ENCODE measurements around the gene HOPX.
"Not testable (repeated sequence)": the region's sequence is repeated elsewhere in the genome, so short reads cannot be mapped to it uniquely, and the experiment has no call there.

The HOPX gene

DNA sequence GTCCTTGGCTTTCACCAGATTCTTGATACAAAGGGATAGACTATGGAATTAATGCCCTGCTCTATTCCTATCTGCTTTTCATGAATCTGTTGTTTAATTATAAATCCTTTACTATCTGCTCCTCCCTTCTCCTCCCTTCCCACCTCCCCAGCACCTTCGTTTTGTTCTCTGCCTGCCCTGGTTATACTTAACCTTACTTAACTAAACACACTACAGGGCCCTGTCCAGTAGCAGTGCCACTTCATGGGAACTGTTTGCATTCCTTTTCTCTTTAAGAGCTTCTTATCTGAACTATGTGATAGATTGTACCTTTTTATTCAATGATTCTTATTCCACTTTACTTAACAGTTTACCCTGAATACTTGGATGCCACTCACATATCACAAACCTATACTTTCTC, 830 bp downstream of the HOPX start:
- ChIA-PET CTCF (interaction anchor here (0.9 to 1.4 kb wide), 3 partner anchors 9 to 82 kb away, joined by 3 to 4 read pairs (median 4); no protein-coding TSS in a partner anchor), POLR2A (no interaction called here)
- no peak for DNase-seq (ENCODE audit: extremely low spot score)
- TF ChIP-seq, protein P1, sequence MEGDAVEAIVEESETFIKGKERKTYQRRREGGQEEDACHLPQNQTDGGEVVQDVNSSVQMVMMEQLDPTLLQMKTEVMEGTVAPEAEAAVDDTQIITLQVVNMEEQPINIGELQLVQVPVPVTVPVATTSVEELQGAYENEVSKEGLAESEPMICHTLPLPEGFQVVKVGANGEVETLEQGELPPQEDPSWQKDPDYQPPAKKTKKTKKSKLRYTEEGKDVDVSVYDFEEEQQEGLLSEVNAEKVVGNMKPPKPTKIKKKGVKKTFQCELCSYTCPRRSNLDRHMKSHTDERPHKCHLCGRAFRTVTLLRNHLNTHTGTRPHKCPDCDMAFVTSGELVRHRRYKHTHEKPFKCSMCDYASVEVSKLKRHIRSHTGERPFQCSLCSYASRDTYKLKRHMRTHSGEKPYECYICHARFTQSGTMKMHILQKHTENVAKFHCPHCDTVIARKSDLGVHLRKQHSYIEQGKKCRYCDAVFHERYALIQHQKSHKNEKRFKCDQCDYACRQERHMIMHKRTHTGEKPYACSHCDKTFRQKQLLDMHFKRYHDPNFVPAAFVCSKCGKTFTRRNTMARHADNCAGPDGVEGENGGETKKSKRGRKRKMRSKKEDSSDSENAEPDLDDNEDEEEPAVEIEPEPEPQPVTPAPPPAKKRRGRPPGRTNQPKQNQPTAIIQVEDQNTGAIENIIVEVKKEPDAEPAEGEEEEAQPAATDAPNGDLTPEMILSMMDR (IDR thresholded peaks at IDR 0.05; ENCODE audit: control extremely low read depth, extremely low read depth, low read depth, missing control alignments), result no peak

DNA sequence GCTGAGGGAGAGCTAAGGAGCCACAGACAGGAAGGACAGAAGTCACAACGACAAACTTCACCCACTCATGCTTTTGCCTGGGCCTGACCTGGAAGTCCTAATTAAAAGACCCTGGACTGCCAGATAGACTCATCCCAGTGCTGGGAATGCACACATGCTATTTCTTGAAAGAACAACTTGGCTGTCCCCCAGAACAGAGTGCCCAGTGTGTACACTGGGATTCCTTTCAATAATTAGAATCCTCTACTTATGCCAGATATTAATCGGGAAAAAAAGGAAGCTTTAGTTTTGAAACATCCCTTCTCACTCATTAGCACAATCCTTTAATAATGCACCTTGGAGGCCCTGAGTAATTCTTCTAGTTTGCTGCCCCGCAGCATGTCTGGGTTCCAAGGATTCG, 3.4 kb downstream of the HOPX start:
- CTCF ChIA-PET, result interaction anchor here (1.4 to 2.5 kb wide), 2 partner anchors 9 to 10 kb away, joined by 3 to 5 read pairs; no protein-coding TSS in a partner anchor
- TF ChIP-seq, protein P1 (IDR thresholded peaks at IDR 0.05; ENCODE audit: control extremely low read depth, extremely low read depth, low read depth, missing control alignments), result no peak
- DNase-seq (ENCODE audit: extremely low spot score), result no peak
- POLR2A ChIA-PET, result no interaction called here

DNA sequence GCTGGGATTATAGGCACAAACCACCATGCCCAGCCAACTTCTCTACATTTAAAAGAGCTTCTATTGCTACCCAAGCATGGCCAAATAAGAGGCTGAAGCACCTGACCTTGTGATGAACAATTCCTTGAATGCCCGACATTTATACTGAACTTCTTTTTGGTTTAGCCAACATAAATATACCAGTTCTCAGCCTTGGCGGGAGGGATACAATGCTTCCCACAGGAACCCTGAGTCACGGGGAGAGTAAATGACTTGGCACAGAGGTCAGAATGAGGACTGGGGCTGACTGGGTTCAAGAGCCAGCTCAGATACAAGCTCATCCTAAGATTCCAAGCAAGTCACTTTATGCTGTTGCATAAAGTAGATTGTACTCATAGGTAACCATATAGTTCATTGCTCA, 6.1 kb downstream of the HOPX start:
- no peak for DNase-seq (ENCODE audit: extremely low spot score)
- TF ChIP-seq, protein P1 (IDR thresholded peaks at IDR 0.05; ENCODE audit: control extremely low read depth, extremely low read depth, low read depth, missing control alignments), result no peak
- ChIA-PET CTCF (interaction anchor here (0.9 kb wide), 1 partner anchor 12 kb away, joined by 3 read pairs; no protein-coding TSS in a partner anchor), POLR2A (no interaction called here)

DNA sequence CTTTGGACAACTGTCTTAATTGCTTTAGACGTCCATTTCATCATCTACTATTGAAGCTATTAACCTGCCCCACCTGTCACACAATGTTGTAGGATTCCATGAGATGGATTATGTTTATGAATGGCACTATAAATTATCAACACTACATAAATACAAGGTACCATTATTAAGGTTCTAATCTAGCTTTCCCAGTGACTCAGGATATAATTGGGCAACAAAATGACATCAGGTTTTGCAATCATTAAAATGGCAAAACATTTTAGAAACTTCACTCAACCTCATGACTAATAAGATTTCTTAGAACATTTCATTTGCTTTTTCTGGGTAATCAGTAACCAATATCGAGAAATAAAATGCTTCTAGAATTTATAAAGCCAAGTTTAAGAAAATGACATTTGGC, 9.2 kb downstream of the HOPX start:
- CTCF ChIA-PET, result interaction anchor here (0.7 to 1.5 kb wide), 5 partner anchors 8 to 128 kb away, joined by 3 read pairs; no protein-coding TSS in a partner anchor
- TF ChIP-seq, protein P1 (IDR thresholded peaks at IDR 0.05; ENCODE audit: control extremely low read depth, extremely low read depth, low read depth, missing control alignments), result no peak
- DNase-seq (ENCODE audit: extremely low spot score), result no peak
- POLR2A ChIA-PET, result no interaction called here

DNA sequence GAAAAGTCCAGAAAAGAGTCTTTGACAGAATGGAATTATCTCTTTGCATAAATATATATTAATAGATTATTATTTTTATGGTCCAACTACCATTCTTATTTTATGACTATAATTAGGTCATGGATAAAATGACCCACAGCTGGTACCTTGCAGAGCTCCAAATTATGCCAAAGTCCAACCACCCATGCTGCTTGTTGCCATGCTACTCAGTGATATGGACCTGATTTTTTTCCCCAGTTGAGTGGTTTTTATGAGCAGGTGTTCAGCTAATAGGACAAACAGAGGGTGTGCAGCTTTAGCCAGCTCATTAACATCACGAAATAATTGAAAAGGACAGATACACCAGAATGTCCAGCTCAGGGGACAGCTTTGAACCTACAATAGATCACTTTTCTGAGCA, 9.7 kb downstream of the HOPX start:
- ChIA-PET POLR2A (no interaction called here), CTCF (interaction anchor here (0.7 to 1.7 kb wide), 8 partner anchors 9 to 151 kb away, joined by 3 read pairs; no protein-coding TSS in a partner anchor)
- TF ChIP-seq, protein P1 (IDR thresholded peaks at IDR 0.05; ENCODE audit: control extremely low read depth, extremely low read depth, low read depth, missing control alignments), result no peak

DNA sequence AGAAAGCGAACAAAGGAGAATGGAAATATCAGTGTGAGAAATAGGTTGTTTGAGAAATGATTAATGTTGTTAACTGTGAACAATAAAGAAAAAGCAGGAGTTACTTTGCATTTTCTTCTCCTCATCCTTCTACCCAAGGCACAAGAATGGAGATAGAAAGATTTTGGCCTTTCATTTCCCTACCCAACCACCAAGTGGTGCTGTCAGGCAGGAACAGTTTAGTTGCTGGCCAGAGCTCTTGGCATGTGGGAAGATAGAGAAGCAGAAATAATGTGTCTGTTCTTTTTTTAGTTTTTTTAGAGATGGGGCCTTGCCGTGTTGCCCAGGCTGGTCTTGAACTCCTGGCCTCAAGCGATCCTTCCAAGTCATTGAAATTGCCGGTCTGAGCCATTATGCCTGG, 12.8 kb downstream of the HOPX start:
- ChIA-PET CTCF (interaction anchor here (0.6 to 1.5 kb wide), 4 partner anchors 9 to 168 kb away, joined by 3 to 5 read pairs (median 4); no protein-coding TSS in a partner anchor), POLR2A (no interaction called here)
- DNase-seq (ENCODE audit: extremely low spot score), result peak; percentile 26
- TF ChIP-seq, protein P1 (IDR thresholded peaks at IDR 0.05; ENCODE audit: control extremely low read depth, extremely low read depth, low read depth, missing control alignments), result peak; percentile 29

More for the DNA sequence above, 9.7 kb downstream of the HOPX start:
- no peak for DNase-seq (ENCODE audit: extremely low spot score)

DNA sequence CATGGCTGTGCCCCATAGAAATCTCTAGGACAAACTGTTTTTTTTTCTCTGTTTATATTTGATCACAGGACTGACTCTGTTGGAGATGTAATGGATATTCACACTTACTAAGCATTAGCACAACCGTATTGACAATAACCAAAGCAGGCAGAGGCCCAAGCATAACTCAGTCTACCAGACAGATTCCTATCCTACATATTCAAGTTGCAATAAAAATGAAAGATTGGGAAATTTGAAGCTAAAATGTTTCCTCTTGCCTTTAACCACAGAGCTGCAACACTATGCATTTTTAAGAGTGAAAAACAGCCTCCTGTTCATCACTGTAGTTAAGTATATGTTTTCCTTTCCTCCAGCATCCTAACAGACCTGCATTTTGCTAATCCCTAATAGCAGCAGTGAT, 13.7 kb downstream of the HOPX start:
- DNase-seq (ENCODE audit: extremely low spot score); POLR2A ChIA-PET: not testable (repeated sequence)
- CTCF ChIA-PET, result interaction anchor here (1.5 kb wide), 1 partner anchor 10 kb away, joined by 3 read pairs; no protein-coding TSS in a partner anchor

All from GM10248 (cell line).